HG02571 (cell line): ENCODE measurements around the gene ERAL1.
"Not testable (repeated sequence)": the region's sequence is repeated elsewhere in the genome, so short reads cannot be mapped to it uniquely, and the experiment has no call there.

ENCODE experiments used
- ATAC-seq: cut with Tn5 transposase; IDR thresholded peaks from one replicate; pipeline ENCODE4 v1.9.1; 2021; ENCODE audit warnings: mild to moderate bottlenecking, moderate library complexity; ENCODE audit not compliant: unreplicated experiment

The ERAL1 gene

GRCh38 chr17:28854457-28855335 lies at the start of gene ERAL1:
TSS of gene ERAL1 (plus strand) at chr17:28855016. CDS start at chr17:28855035, 19 bp downstream.
- ATAC-seq: peak; percentile 86

GRCh38 chr17:28807925-28808634 lies 46.7 kb upstream of the ERAL1 start:
- ATAC-seq: no peak

GRCh38 chr17:28810437-28810836 lies 44.4 kb upstream of the ERAL1 start:
- ATAC-seq: no peak

- peak; percentile 4 for ATAC-seq
Measured at GRCh38 chr17:28811651-28812090, 43.1 kb upstream of the ERAL1 start.

GRCh38 chr17:28812091-28812747 lies 42.6 kb upstream of the ERAL1 start:
- ATAC-seq: peak; percentile 98

GRCh38 chr17:28812748-28813377 lies 42.0 kb upstream of the ERAL1 start:
- ATAC-seq: peak; percentile 23

GRCh38 chr17:28816540-28816939 lies 38.3 kb upstream of the ERAL1 start:
- ATAC-seq: no peak

GRCh38 chr17:28818819-28819221 lies 36.0 kb upstream of the ERAL1 start:
- ATAC-seq: no peak

GRCh38 chr17:28819582-28819981 lies 35.2 kb upstream of the ERAL1 start:
- no peak for ATAC-seq

GRCh38 chr17:28827672-28828071 lies 27.1 kb upstream of the ERAL1 start:
- ATAC-seq: no peak

- ATAC-seq: no peak
Measured at GRCh38 chr17:28828294-28829040, 26.3 kb upstream of the ERAL1 start.

GRCh38 chr17:28834420-28834819 lies 20.4 kb upstream of the ERAL1 start:
- no peak for ATAC-seq

- ATAC-seq: not testable (repeated sequence)
Measured at GRCh38 chr17:28836541-28836940, 18.3 kb upstream of the ERAL1 start.

GRCh38 chr17:28839221-28839620 lies 15.6 kb upstream of the ERAL1 start:
- ATAC-seq: no peak

GRCh38 chr17:28841901-28842281 lies 12.9 kb upstream of the ERAL1 start:
- ATAC-seq: no peak

GRCh38 chr17:28842282-28843012 lies 12.4 kb upstream of the ERAL1 start, which contains the start of gene FAM222B:
TSS of gene FAM222B (minus strand) at chr17:28842790. CDS start at chr17:28766667, 76,123 bp downstream.
- peak; percentile 71 for ATAC-seq

- no peak for ATAC-seq
Measured at GRCh38 chr17:28843816-28844148, 11.0 kb upstream of the ERAL1 start.

GRCh38 chr17:28846231-28846630 lies 8.6 kb upstream of the ERAL1 start:
- no peak for ATAC-seq

GRCh38 chr17:28846699-28847098 lies 8.1 kb upstream of the ERAL1 start:
- not testable (repeated sequence) for ATAC-seq

- ATAC-seq: not testable (repeated sequence)
Measured at GRCh38 chr17:28848667-28849066, 6.1 kb upstream of the ERAL1 start.
